GM19395 (cell line): ENCODE results near the gene DMD.
A peak's percentile ranks its signal among the peaks of the same experiment; 100 is the strongest.
"Not testable (repeated sequence)": the region's sequence is repeated elsewhere in the genome, so short reads cannot be mapped to it uniquely, and the experiment has no call there.

Source experiments
- ATAC-seq: cut with Tn5 transposase; IDR thresholded peaks from one replicate; pipeline ENCODE4 v1.9.1; 2021; ENCODE audit warnings: mild to moderate bottlenecking, moderate library complexity; ENCODE audit not compliant: unreplicated experiment

Gene DMD

GRCh38 chrX:31649201-31649600 lies 1562.1 kb downstream of the DMD start:
- no peak for ATAC-seq

- no peak for ATAC-seq
Measured at GRCh38 chrX:31633349-31633748, 1578.0 kb downstream of the DMD start.

GRCh38 chrX:31629195-31629594 lies 1582.2 kb downstream of the DMD start:
- no peak for ATAC-seq

- no peak for ATAC-seq
Measured at GRCh38 chrX:31609130-31609529, 1602.2 kb downstream of the DMD start.

- no peak for ATAC-seq
Measured at GRCh38 chrX:31608638-31609037, 1602.7 kb downstream of the DMD start.

- no peak for ATAC-seq
Measured at GRCh38 chrX:31606771-31607170, 1604.6 kb downstream of the DMD start.

- ATAC-seq, result peak; percentile 90
Measured at GRCh38 chrX:31604629-31605221, 1606.6 kb downstream of the DMD start.

- no peak for ATAC-seq
Measured at GRCh38 chrX:31603411-31604120, 1607.8 kb downstream of the DMD start.

GRCh38 chrX:31600823-31601222 lies 1610.5 kb downstream of the DMD start:
- no peak for ATAC-seq

GRCh38 chrX:31593353-31593752 lies 1618.0 kb downstream of the DMD start:
- no peak for ATAC-seq

GRCh38 chrX:31591355-31591754 lies 1620.0 kb downstream of the DMD start:
- ATAC-seq, result no peak

GRCh38 chrX:31590581-31591114 lies 1620.7 kb downstream of the DMD start:
- ATAC-seq, result no peak

GRCh38 chrX:31589503-31589902 lies 1621.8 kb downstream of the DMD start:
- no peak for ATAC-seq

GRCh38 chrX:31588355-31588754 lies 1623.0 kb downstream of the DMD start:
- ATAC-seq, result no peak

GRCh38 chrX:31583892-31584291 lies 1627.5 kb downstream of the DMD start:
- ATAC-seq, result not testable (repeated sequence)

- ATAC-seq, result no peak
Measured at GRCh38 chrX:31580726-31581125, 1630.6 kb downstream of the DMD start.

GRCh38 chrX:31580227-31580626 lies 1631.1 kb downstream of the DMD start:
- ATAC-seq, result no peak

- no peak for ATAC-seq
Measured at GRCh38 chrX:31572360-31572759, 1639.0 kb downstream of the DMD start.

GRCh38 chrX:31570658-31571057 lies 1640.7 kb downstream of the DMD start:
- no peak for ATAC-seq

GRCh38 chrX:31563792-31564191 lies 1647.6 kb downstream of the DMD start:
- no peak for ATAC-seq

GRCh38 chrX:31555506-31555905 lies 1655.8 kb downstream of the DMD start:
- ATAC-seq, result no peak

GRCh38 chrX:31551913-31552312 lies 1659.4 kb downstream of the DMD start:
- ATAC-seq, result no peak
